Neural cell (in vitro differentiated cells): ENCODE data around the gene TMX1.

Experiments
- CTCF ChIP-seq: fragments of 450-650 bp; IDR thresholded peaks from 2 replicates; pipeline ENCODE4 v1.5.1; 2014; ENCODE audit warnings: antibody characterized with exemption, mild to moderate bottlenecking, moderate library complexity; ENCODE audit not compliant: poor library complexity, severe bottlenecking
- EP300 ChIP-seq: fragments of 450-650 bp; conservative IDR thresholded peaks from 2 replicates; pipeline ENCODE4 v1.6.1; 2014; ENCODE audit warnings: antibody characterized with exemption, mild to moderate bottlenecking, moderate library complexity; ENCODE audit not compliant: poor library complexity, severe bottlenecking
- RAD21 ChIP-seq: fragments of 450-650 bp; conservative IDR thresholded peaks from 2 replicates; pipeline ENCODE4 v1.6.1; 2014; ENCODE audit warnings: antibody characterized with exemption, mild to moderate bottlenecking, moderate library complexity

- TF ChIP-seq RAD21, result no peak
- TF ChIP-seq EP300, result no peak
- TF ChIP-seq CTCF, result no peak
Measured at GRCh38 chr14:51205486-51205885, 34.6 kb upstream of the TMX1 start.
